RWPE2 (cell line): ENCODE data around the gene KIF15.
A peak's percentile ranks its signal among the peaks of the same experiment; 100 is the strongest.

ENCODE experiments used
- ATAC-seq: fragments of 200-7000 bp; cut with Tn5 transposase; 3 replicates; pipeline ENCODE4 v1.9.1; 2021; ENCODE audit warnings: low read depth
- DNase-seq: peaks from one replicate; pipeline ENCODE4 v3.0.0-alpha.2; 2020; ENCODE audit warnings: low spot score
- H3K27ac ChIP-seq: fragments of 450-650 bp; 2 replicates; pipeline ENCODE4 v1.5.1; 2017; ENCODE audit warnings: mild to moderate bottlenecking; ENCODE audit not compliant: poor library complexity, severe bottlenecking
- H3K27me3 ChIP-seq: fragments of 250-450 bp; sonication (Bioruptor Pico); 2 replicates; pipeline ENCODE4 v1.5.1; 2021; ENCODE audit warnings: mild to moderate bottlenecking, moderate library complexity; ENCODE audit not compliant: insufficient read depth, poor library complexity, severe bottlenecking
- H3K36me3 ChIP-seq: fragments of 250-450 bp; sonication (Bioruptor Pico); 2 replicates; pipeline ENCODE4 v1.5.1; 2020; ENCODE audit warnings: low read depth, mild to moderate bottlenecking, moderate library complexity
- H3K4me1 ChIP-seq: fragments of 250-450 bp; sonication (Bioruptor Pico); 2 replicates; pipeline ENCODE4 v1.5.1; 2021; ENCODE audit warnings: mild to moderate bottlenecking, moderate library complexity; ENCODE audit not compliant: insufficient read depth, poor library complexity, severe bottlenecking
- H3K4me3 ChIP-seq: fragments of 250-450 bp; sonication (Bioruptor Pico); 2 replicates; pipeline ENCODE4 v1.5.1; 2021; ENCODE audit warnings: mild to moderate bottlenecking, moderate library complexity; ENCODE audit not compliant: severe bottlenecking
- H3K9me3 ChIP-seq: fragments of 250-450 bp; sonication (Bioruptor Pico); 2 replicates; pipeline ENCODE4 v1.5.1; 2021; ENCODE audit warnings: mild to moderate bottlenecking, moderate library complexity; ENCODE audit not compliant: severe bottlenecking
- TF ChIP-seq, protein P1 (sequence below): fragments of 450-650 bp; IDR thresholded peaks from one replicate; pipeline ENCODE4 v1.5.1; 2017; ENCODE audit warnings: mild to moderate bottlenecking, moderate library complexity; ENCODE audit not compliant: poor library complexity, severe bottlenecking

Gene KIF15

DNA sequence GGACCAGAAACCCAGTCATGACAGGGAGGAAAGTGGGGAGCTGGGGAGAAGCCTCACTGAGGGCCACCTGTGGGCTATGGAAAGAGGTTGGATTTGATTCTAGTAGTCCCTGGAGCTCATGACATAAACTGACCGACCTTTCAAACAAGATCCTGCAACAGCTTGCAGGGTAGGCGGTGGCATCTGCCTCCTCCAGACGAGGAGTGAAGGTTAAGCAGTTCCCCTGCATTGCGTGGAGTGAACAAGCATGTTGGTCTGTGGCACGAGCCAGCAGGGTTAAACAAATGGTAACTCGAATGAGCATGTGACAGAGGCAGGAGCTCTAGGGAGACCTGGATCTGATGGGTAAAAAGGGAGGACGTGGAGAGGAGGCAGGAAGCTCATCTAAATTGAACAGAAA is 125.5 kb downstream of the KIF15 start:
- Histone ChIP-seq H3K4me3 (no peak overlapping the region), H3K4me1 (peaks cover 44% of the 10 kb centered on the region), H3K36me3 (no peaks in the 10 kb centered on the region), H3K27ac (peak overlapping the region; percentile 100), H3K27me3 (no peaks in the 10 kb centered on the region), H3K9me3 (no peaks in the 10 kb centered on the region)
- ATAC-seq (no peak), DNase-seq (no peak)
- TF ChIP-seq, protein P1, sequence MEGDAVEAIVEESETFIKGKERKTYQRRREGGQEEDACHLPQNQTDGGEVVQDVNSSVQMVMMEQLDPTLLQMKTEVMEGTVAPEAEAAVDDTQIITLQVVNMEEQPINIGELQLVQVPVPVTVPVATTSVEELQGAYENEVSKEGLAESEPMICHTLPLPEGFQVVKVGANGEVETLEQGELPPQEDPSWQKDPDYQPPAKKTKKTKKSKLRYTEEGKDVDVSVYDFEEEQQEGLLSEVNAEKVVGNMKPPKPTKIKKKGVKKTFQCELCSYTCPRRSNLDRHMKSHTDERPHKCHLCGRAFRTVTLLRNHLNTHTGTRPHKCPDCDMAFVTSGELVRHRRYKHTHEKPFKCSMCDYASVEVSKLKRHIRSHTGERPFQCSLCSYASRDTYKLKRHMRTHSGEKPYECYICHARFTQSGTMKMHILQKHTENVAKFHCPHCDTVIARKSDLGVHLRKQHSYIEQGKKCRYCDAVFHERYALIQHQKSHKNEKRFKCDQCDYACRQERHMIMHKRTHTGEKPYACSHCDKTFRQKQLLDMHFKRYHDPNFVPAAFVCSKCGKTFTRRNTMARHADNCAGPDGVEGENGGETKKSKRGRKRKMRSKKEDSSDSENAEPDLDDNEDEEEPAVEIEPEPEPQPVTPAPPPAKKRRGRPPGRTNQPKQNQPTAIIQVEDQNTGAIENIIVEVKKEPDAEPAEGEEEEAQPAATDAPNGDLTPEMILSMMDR, result no peak

DNA sequence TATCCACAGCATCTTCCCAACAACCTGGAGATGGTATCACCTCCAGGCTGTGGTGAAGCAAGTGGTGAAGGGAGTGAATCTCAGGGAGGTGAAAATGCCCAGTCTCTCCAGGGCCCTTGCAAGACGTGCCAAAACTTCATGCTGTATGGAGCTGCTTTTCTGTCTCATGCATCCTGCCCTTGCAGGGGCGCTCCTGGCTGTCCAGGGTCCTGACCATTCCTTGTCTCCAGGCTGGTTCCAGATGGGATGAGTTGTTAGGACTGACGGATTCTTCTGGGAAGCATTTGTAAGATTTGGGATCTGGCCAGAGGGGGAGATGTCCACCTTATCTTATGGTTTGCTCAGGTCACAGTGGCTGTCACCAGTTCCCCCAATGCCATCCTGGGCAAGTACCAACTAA is 128.7 kb downstream of the KIF15 start:
- no peaks in the 10 kb centered on the region for H3K27me3 ChIP-seq
- TF ChIP-seq, protein P1, result no peak
- H3K9me3 ChIP-seq, result no peaks in the 10 kb centered on the region
- H3K4me3 ChIP-seq, result no peak overlapping the region
- H3K4me1 ChIP-seq, result peaks cover 36% of the 10 kb centered on the region
- ATAC-seq, result no peak
- no peak for DNase-seq
- H3K36me3 ChIP-seq, result no peaks in the 10 kb centered on the region
- H3K27ac ChIP-seq, result peak overlapping the region; percentile 92

DNA sequence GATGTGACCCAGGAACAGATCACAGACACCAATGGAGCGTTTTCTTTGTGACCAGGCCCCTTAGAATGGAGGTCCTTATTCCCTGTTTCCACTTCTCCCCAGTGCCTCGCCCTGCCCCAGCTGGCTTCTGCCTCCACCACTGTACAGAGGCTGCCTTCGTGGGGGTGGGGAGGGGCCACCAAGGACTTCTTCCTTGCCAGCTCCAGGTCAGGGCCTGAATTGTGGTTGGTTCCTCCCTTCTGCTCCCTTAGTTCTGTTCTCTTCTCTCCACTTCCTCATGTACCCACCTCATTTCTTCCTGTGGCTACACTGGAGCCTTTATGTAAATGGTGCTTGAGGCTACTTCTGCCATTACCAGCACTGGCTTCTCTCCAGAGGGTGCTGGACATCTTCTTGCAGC is 129.3 kb downstream of the KIF15 start:
- no peaks in the 10 kb centered on the region for H3K36me3 ChIP-seq
- TF ChIP-seq, protein P1, result no peak
- H3K27ac ChIP-seq, result peak overlapping the region; percentile 92
- ATAC-seq (no peak), DNase-seq (no peak)
- H3K27me3 ChIP-seq, result no peaks in the 10 kb centered on the region
- H3K9me3 ChIP-seq, result no peaks in the 10 kb centered on the region
- no peak overlapping the region for H3K4me3 ChIP-seq
- peaks cover 34% of the 10 kb centered on the region for H3K4me1 ChIP-seq

DNA sequence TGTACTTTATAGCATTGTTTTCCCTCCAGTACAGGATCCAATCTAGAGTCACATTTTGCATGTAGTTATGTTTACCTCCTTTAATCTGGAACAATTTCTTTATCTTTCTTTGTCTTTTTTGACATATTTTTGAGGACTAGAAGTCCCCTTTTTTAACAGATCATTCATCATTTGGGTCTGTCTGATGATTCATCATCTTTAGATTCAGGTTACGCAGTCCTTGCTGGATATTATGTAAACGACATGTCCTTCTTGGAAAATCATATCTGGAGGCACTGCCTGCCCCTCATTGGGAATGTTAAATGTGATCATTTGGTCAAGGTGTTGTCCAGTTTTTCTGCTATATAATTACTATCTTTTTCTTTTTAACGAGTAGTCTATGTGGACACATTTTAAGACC is 131.1 kb downstream of the KIF15 start:
- TF ChIP-seq, protein P1, result no peak
- Histone ChIP-seq H3K27ac (peak overlapping the region; percentile 92), H3K4me3 (no peak overlapping the region), H3K4me1 (peaks cover 20% of the 10 kb centered on the region), H3K27me3 (no peaks in the 10 kb centered on the region), H3K36me3 (no peaks in the 10 kb centered on the region), H3K9me3 (no peaks in the 10 kb centered on the region)
- peak; percentile 66 for ATAC-seq
- no peak for DNase-seq

DNA sequence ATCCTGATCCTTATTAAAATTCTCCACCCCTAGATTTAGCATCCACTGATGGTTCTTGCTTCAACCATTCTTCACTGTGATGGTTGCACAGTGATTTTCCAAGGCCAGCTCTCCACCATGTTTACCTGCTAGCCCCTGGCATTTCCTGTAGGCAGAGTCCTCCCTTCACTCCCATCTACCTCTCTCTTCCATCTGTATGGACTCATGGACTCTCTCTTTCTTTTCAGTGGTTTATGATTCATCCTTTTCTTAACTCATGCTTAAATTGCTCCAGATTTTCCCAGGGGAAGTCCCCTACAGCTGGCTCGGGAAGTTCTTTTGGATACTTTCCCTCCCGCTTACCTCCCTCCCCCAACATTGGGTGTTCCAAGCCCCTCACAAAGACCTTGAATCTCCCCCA is 131.5 kb downstream of the KIF15 start:
- Histone ChIP-seq H3K9me3 (no peaks in the 10 kb centered on the region), H3K27ac (peak overlapping the region; percentile 92), H3K4me3 (no peak overlapping the region), H3K27me3 (no peaks in the 10 kb centered on the region), H3K4me1 (peaks cover 20% of the 10 kb centered on the region), H3K36me3 (no peaks in the 10 kb centered on the region)
- DNase-seq, result no peak
- TF ChIP-seq, protein P1, result no peak
- ATAC-seq, result peak; percentile 94
